ENCODE measurements around the gene NAP1L4.

GRCh38 chr11:2995893-2996554 lies 3.9 kb upstream of the NAP1L4 start:
- TF ChIP-seq CTCF (IDR thresholded peaks at IDR 0.05; ENCODE audit: low read length) (no peak), EZH2phosphoT487 (IDR thresholded peaks at IDR 0.05; ENCODE audit: low read length) (no peak)
